CMK (cell line): ENCODE results near the gene PMAIP1.

Experiments
- DNase-seq: peaks from one replicate; pipeline ENCODE4 v3.0.0-alpha.2; 2010; ENCODE audit warnings: low read depth

PMAIP1 gene

GRCh38 chr18:59915606-59916005 is 15.8 kb downstream of the PMAIP1 start:
- DNase-seq, result no peak

GRCh38 chr18:59916746-59917145 is 16.9 kb downstream of the PMAIP1 start:
- no peak for DNase-seq

GRCh38 chr18:59917422-59917821 is 17.6 kb downstream of the PMAIP1 start:
- DNase-seq, result no peak

GRCh38 chr18:59918320-59918755 is 18.5 kb downstream of the PMAIP1 start:
- DNase-seq, result no peak

- DNase-seq, result no peak
Observed at GRCh38 chr18:59918997-59919396, 19.2 kb downstream of the PMAIP1 start.

DNA sequence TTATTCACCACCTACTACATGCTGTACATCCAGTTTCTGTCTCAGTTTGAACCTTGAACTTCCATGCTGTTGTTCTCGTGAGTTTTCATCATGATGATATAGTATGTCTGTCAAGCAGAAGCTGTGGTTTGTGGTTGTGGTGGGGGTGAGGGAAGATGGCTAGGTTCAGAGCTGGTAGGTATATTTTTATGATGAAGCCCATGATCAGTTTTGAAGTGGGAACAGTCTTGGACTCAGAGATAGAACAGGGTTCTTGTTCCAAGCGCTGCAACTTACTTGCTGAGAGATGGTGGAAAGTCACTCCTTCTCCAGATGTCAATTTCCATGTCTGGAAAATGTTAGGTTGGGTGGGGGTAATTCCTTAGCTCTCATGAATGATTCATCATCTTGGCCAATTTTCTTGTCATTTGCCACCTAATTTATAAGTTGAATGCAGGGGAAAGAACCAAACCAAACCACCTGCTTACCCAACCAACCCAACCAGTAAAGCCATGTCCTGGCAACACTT is 21.6 kb downstream of the PMAIP1 start:
- DNase-seq, result no peak

GRCh38 chr18:59923539-59924196 is 23.9 kb downstream of the PMAIP1 start:
- DNase-seq, result no peak

GRCh38 chr18:59926131-59926530 is 26.3 kb downstream of the PMAIP1 start:
- DNase-seq, result no peak

DNA sequence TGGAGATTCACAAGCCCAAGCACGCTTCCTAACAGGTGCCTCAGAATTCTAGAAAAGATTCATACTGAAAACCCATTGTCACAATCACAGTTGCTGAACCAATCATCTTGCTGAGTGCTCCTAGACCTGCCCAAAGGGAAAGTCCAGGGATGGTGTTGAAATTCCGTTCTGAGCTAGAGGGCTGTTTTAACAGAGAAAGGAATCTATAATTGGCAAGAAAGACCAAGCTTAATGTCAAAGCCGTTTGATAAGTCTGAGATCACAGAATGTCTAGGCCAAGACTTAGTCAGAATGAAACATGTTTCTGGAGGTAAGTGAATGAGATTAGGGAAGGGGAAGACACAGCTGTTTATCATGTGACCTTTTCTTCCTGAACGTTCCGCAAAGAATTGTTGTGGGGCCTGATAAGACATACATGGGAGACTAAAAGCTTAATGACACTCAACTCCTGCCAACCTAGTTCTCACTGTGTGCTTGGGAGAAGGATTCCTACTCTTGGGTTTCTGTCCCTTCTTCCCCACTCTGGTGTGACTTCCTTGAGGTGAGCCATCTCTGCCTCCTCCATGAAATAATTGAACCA is 27.5 kb downstream of the PMAIP1 start:
- DNase-seq, result no peak

- DNase-seq, result no peak
Observed at GRCh38 chr18:59928201-59928600, 28.4 kb downstream of the PMAIP1 start.

- DNase-seq, result no peak
Observed at GRCh38 chr18:59929621-59930295, 30.0 kb downstream of the PMAIP1 start.

- no peak for DNase-seq
Observed at GRCh38 chr18:59932401-59932800, 32.6 kb downstream of the PMAIP1 start.

GRCh38 chr18:59938676-59939075 is 38.9 kb downstream of the PMAIP1 start:
- DNase-seq, result no peak

DNA sequence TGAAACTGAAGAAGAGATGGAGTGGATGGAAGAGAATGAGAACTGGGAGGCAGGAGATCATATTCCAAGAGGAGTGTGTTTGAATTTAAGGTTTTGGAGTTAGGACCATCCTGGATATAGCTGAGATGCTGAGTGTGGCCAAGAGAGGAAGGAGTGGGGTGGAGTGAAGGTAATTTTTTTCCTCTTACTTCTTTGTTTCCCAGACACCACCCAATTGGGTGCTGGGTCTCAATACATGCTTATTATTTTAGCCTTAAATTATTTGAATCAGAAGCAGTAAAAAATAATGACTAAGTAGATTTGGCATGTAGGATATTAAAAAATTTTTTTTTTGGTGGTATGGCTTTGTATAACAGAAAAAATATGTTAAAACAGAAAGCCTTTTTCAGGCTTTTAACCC is 39.3 kb downstream of the PMAIP1 start:
- no peak for DNase-seq

DNA sequence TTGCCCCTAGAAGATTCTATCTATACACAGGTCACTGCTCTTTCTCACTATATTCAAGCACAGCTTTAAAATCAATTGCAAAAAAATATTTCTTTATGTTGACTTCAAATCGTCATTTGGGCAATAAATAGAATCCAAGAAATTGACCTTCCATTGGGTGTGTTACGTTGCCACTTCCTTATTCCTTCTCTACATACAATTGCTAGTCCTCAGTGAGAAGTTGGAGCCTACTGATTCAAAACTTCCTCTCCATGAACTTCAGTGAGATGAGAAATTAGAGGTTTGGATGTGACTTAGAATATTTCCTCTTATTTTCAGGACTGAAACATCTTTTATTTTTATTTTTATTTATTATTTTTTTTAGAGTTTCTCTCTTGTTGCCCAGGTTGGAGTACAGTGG is 40.3 kb downstream of the PMAIP1 start:
- DNase-seq, result no peak

DNA sequence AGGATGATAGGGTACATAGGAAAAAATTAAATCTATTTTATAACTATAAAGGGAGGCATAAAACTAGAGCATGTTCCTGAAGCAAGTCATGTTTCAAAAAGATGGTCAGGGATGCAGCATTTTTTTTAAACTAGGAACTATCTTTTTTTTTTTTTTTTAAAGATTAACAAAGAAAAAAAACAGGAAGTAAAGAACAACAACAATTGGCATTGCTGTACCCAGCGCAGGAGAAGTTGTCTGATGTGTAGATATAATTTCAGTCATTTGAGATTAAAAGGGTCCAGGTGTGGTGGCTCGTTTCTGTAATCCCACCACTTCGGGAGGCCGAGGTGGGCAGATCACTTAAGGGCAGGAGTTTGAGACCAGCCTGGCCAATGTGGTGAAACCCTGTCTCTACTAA is 41.5 kb downstream of the PMAIP1 start:
- DNase-seq, result no peak

DNA sequence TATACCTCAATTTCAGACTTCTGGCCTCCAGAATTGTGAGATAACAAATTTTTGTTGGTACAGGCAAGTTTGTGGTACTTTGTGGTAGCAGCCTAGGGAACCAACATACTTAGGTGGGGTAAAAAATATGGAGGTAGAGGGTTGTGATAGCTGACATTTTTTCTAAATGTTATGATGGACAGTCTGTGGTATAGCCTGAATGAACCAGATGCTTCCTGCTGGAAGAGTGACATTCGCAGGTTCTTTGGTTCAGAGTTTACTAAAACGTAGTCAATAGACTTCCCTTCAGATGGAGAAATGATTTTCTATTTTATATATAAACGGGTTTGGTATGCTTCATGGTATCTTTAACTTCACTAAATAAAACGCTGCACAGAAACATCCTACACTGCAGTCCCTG is 42.8 kb downstream of the PMAIP1 start:
- no peak for DNase-seq

DNA sequence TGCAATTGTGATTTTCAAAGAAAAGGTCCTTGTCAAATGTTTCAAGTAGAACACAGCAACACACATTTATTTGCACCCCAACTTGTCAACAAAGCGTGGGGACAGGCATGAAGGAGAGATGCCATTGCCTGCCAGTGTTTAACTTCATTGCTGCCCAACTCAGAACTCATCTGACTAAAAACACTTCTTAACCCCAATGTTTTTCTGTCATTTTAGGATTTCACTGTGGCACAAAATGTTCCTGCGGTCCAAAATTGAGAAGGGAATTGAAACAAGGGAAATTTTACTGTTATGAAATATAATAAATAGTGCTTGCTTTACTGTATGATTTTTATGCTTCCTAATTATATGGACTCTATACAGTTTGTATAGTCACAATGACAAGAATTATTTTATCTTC is 45.7 kb downstream of the PMAIP1 start:
- DNase-seq, result no peak

DNA sequence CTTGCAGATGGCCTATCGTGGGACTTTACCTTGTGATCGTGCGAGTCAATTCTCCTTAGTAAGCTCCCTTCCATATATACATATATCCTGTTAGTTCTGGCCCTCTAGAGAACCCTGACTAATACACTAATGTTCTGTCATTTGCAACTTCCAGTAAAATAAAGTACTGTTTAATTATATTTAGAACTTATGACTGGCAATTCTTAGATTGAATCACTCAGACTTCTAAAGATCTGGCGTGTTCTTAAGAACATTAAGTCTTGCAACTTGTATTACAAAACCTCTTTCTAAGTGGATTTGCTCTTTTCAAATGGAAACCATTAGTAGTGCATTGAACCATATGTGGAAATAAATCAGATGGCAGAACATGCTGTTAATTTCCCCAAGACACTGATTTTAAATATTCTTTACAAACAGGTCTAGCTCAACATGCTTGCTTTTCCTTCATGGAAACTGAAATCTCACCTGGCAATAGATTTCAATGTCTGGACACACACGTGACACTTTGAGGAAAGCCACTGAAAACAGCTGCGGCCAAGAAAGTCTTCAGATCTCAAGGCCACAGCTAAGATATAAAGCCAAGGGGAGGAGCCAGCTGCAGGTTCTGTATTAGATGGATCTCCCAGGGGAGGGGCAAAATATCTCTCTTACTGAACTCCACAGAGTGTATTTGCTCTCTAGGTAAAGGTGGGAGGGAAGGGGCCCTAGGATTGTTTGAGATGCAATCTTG is 50.6 kb downstream of the PMAIP1 start:
- no peak for DNase-seq

DNA sequence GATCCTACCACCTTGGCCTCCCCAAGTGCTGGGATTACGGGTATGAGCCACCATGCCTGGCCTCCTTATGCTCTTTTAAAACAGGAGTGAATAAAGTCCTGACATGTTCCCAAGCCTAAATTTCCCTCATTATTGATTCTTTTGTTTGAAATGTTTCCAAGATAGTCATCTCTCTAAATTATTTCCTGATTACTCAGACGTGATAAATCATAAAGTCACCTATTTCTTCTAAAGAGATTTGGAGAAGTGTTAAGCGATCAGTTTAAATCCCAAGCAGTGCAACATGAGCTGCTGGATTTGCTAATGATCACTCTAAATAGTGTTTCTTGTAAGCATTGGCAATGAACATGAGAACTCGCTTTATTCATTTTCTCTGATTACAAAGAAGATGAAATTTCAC is 51.8 kb downstream of the PMAIP1 start:
- no peak for DNase-seq

DNA sequence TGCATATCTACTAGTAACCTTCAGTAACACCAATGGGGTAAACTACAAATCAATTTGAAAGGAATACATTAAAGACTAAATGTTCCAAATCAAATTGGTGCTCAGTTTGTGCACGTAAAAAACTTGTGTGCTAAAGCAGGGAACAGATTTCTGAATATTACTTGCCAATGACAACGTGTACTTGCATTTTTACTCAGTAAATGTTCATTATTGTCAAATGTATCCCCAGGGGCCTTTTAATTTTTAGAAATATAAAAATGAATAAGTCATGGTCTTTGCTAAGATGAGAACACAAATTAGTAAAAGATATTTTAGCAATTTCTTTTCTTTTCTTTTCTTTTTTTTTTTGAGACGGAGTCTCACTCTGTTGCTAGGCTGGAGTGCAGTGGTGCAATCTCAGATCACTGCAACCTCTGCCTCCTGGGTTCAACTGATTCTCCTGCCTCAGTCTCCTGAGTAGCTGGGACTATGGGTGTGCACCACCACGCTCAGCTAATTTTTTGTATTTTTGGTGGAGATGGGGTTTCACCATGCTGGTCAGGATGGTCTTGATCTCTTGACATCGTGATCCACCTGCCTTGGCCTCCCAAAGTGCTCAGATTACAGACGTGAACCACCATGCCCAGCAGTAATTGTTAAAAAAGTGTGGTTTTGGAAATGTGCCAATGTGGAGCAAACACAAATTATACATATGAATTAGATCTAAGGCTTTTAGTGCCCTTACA is 52.6 kb downstream of the PMAIP1 start:
- no peak for DNase-seq
